Islet precursor cell (in vitro differentiated cells): Measurements from ENCODE around the gene TAF1A.

Source experiments
- DNase-seq: peaks from one replicate; pipeline ENCODE4 v3.0.0-alpha.2; 2018

The TAF1A gene

DNA sequence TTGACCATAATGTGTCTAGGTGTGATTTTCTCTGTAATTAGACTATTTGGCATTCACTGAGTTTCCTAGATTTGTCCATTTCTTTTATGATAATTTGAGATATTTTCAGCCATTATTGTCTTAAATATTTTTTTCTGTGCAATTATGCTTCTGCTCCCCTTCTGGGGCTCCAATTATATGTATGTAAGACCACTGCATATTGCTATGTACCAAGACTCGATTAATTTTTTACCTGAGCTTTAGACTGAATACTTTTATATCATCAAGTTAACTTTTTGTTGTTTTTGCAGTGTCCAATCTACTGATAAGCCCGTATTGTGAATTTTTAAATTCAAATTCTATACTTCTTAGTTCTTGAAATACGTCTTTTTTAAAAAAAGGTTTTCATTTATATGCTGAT lies 5.1 kb upstream of the TAF1A start:
- no peak for DNase-seq

DNA sequence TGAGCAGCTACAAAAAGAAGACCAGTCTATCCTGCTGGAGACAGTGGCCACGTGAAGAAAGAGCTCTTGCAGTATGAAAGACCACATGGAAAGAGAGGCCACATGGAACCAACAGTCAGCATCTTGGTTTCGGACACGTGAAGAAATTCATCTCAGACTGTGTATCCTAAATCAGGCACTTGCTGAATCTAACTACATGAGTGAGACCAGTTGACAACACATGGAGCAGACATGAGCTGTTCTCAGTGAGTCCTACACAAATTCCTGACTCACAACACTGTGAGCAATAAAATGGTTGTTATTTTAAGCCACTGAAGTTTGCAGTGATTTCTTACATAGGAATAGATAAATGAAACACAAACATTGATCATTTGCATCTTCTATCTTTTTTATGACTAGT lies 2.4 kb upstream of the TAF1A start:
- no peak for DNase-seq

DNA sequence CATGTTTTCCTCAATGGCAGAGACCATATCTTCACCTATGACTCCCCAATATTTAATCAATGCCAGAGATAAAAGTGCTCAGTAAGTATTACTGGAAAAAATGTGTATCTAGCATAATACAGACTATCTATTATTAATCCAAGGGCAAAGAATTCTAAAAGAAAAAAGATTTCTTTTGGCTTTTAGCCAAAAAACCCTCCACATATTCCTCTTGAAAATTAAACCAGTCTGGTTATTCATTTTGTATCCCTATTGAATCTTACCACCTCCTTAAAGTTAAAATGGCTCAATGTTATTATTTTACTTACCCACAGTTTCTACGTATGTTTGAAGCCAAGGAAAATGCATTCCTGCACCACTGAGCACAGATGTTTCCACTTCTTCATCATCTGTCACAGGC lies 1.6 kb downstream of the TAF1A start:
- no peak for DNase-seq

DNA sequence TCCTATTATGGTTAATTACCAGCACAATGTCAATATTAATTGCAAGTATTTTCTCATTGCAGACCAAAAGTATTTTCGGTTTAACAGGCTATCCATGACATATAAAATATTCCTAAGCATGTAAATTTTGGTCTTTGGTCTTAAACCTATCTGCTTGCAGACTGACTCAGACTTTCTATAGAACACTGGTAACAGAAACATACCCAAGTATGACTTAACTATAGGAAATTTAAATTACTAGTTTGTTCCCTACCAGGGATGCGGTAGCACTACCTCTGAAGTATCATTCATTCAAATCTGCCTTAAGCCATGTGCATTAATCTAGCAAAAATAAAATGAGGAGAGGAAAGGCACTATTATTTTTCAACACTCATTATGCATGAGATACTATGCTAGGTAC lies 2.9 kb downstream of the TAF1A start:
- DNase-seq, result no peak

DNA sequence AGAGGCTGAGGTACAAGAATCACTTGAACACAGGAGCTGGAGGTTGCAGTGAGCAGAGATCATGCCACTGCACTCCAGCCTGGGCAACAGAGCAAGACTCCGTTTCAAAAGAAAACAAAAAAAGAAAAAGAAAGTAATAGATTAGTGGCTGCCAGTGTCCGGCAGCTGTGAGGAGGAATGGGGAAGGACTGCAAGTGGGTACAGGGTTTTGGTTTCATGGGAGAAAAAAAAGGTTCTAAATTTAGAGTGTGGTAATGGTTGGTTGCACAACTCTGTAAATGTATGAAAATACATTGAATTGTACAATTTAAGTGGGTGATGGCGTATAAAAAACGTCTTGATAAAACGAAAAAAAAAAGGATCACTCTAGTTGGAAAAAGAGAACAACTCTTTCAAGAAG lies 6.7 kb downstream of the TAF1A start:
- no peak for DNase-seq

DNA sequence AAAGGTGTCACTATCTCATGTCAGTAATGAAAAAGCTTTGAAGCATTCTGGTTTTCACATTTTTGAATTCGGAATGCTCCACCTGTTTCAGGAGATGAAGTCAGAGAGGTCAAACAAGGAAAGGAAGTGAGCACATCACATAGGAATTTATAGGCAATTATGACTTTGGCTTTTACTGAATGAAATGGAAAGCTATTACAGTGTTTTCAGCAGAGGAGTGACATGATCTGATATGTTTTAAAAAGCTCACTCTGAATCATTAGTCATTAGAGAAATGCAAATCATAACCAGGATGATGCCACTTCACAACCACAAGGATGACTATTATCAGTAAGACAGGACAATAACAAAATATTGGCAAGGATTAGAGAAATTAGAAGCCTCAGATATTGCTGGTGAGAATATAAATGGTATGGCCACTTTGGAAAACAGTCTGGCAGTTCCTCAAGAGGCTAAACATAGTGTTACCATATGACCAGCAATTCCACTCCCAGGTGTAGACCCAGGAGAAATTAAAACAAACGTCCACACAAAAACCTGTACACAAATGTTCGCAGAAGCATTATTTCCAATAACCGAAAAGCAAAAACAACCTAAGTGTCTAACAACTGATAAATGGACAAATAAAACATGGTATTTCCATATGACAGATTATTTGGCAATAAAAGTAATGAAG lies 7.5 kb downstream of the TAF1A start:
- no peak for DNase-seq

DNA sequence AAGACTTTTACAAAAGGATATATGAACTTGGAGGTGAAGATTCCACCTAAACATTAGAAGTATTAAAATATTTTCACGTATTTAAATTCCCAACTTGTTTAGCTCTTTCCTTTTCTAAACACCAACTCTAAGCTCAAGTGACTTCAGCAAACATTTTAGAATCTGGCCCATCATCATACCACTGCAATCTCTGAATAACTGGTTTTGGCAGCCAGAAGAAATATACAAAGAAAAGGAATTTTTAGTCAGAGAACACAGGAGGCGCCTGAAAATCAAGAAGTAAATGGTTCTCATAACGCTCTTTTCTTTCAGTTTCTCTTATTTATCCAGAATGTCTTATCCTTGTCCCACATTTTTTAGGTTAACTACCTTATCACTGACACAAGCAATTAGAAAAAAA lies 10.4 kb downstream of the TAF1A start:
- DNase-seq, result no peak

DNA sequence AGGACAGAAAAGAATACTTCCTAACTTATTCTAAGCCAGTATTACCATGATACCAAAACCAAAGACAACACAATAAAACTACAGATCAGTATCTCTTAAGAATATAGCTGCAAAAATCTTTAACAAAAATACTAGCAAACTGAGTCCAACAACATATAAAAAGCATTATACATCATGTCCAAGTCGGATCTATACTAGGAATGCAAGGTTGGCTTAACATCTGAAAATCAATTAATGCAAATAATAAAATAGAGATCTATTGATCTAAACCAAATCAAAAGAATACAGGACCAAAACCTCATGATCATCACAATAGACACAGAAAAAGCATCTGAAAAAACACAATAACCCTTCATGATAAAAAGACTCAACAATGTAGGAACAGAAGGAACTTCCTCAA lies 18.9 kb downstream of the TAF1A start:
- no peak for DNase-seq

DNA sequence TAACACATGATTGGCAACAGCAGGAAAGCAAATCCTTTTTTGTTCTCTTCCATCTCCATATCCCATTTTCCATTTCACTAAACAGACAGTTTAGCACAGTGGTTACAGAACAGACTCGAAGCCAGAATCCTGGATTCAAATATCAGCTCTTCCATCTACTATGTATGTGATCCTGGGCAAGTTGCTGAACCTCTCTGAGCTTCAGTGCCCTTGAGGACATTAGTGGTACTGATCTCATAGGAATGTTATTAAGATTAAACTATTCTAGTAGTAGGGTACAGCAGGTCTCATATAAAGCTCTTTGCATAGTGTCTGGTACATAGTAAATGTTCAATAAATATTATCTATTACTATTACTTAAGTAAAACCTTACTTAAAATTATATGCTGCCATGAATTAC lies 28.1 kb downstream of the TAF1A start:
- no peak for DNase-seq

DNA sequence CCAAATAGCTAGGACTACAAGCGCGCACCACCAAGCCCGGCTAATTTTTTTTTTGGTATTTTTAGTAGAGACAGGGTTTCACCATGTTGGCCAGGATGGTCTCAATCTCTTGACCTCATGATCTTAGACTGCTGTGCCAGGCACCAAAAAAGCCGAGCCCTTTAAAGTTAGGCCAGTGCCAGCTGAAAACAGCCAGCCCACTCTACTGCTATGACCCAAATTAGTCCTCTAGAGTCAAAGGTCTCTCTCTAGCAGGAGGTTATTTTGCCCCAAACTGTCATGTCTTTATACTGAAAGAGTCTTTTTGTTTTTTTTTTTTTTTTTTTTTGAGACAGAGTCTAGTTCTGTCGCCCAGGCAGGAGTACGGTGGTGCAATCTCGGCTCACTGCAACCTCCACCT lies 32.2 kb downstream of the TAF1A start:
- no peak for DNase-seq

DNA sequence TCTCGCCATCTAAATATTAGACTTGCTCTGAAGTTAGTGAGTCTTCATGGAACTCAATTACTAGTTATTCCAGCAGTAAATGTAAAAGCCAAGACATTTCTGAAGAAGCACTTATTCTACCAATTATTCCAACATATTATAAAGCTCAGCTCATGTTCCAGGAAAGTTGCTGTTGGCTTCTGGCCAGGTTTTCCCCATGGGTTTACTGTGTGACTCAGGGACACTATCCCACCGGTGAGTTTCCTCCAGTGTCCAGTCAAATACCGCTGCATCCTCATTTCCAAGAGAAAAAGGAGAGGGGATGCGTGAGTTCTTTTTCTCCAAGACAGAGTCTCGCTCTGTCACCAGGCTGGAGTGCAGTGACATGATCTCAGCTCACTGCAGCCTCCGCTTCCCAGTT lies 32.6 kb downstream of the TAF1A start:
- DNase-seq, result no peak

DNA sequence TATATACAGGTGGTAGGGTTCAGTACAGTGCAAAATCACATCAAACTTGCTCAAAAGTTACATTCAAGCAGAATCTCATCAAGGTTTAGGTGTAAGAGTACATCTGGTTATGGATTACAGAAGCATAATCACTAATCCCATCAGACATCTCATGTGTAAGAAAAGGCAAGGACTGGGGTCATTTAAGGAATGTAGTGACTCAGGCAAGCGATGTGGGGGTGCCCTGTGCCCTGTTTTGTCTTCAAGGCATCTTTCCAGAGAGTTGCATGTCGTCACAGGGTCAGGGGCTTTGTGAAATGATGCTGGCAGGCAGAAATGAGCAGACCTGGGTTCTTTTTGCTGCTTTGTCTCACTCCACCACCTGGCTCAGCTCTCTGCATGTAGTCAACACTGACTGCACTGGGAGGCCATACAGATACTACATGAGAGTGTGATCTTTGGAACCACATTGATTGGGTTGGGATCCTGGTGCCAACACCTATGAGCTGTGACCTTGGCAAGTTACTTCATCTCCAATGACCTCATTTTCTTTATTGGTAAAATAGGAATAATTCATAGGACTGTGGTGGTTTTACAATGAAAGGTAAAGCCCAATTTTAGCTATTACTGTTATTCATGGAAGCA lies 33.6 kb downstream of the TAF1A start:
- no peak for DNase-seq

DNA sequence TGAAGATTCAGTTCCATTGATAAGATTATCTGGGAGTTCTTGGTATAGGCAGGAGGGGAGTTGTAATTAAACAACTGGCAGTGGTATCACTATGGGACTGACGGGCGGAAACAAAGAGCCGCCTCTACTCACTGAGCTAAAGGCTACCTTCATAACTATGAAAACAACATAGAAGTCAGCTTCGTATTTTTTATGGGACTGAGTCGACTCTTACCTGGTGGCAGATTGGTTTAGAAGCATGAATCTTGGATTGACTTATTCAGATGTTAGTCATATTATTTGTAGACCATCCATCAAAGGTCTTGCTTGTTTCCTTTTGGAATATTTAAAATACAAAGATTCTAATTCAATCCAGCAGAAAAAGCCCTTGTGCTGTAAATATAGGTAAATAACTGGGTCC lies 35.6 kb downstream of the TAF1A start:
- no peak for DNase-seq

DNA sequence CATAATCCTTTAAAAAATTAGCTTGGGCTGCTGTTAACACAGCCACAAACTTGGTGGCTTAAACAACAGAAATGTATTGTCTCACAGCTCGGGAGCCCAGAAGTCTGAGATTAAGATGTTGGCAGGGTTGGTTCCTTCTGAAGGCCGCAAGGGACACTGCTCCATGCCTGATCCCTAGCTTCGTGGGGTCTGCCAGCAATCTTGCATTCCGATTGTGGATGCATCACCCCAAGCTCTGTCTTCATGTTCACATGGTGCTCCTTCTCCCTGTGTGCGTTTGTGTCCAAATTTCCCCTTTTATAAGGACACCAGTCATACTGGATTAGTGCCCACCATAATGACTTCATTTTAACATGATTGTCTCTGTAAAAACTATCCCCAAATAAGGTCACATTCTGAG lies 36.9 kb downstream of the TAF1A start:
- DNase-seq, result no peak

DNA sequence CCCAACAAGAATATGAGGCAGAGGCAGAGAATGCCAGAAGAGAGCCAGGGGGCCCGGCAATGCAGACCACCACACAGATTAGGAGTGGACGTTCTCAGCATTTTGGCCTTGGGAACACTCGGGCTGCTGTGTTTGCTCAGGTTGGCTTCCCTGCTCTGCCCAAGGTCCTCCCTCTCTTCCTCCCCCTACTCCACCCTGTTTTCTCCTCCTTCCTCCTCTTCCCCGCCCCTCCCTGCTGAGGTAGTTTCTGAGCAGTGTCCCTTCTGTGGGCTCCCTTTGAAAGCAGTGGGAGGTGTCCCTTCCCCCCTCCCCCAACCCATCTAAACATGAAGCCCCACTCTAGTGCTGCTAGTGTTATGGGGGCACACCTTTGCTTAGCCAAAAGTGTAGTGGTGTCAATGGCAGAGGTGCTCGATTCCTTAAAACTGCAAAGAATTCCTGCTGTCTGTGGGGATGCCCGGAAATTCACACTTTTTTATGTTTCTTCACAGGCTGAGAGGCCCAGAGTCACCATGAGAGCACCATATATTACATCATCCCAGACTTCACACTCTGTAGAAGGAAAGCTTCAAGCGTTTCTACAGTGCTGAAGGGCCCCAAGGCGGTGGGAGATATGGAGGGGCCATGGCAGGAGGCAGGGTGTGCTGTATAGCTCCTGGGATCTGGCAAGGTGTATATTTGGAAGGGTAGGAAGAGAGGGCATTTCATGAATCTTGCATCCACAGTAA lies 41.6 kb downstream of the TAF1A start, which contains the start of gene HHIPL2:
Gene HHIPL2 (minus strand): TSS at position 161 of the 728 bp plus-strand sequence. CDS start 60 bp downstream, at position 101.
- peak; percentile 57 for DNase-seq

DNA sequence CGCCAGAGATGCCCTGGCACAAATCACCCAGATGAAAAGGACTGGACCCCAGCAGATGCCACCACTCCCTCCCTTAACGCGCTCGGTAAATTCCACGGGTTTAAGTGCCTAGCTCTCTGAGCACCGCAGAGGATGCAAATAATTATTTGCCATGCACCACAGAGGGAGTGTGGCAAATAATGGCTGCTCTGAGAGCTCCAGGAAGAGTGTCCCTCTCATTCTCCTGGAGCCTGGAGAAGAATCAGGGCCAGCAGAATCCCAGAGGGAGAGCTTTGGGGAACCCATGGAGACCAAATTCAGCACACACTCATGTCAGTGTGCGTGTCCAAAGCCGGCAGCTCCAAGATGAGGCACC lies 42.5 kb downstream of the TAF1A start:
- no peak for DNase-seq

DNA sequence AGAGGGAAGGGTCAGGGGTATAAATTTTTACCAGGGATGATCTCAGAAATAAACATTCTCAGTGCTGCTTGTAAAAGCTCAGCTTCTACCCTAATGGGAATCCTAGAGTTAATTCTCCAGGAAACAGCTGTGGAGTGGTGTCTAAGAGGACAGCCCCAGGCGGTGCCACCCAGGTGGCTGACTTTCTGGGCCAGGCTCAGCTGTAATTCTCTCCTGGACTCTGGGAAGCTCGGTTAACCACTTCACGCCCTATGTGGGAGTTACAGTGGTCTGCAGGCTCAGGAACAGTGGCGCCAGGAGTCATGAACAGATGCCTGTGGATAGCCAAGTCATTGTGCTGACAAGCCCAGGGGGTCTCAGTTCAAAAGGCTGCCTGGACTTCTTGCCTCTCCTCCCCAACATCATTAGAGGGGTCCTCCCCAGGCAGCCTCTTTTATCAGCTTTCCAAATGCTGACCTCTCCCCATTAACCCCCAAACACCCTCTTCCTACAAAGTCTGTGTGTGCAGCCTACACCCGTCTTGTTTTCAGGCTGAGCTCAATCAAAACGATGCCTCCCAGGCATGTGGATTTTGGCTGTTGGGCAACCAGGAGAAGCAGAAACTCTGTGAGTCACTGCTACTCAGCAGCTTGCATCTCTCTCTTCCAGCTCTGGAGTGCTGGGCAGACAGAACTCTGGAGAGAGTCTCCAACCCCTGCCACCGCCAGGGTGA lies 43.0 kb downstream of the TAF1A start:
- DNase-seq, result peak; percentile 94

DNA sequence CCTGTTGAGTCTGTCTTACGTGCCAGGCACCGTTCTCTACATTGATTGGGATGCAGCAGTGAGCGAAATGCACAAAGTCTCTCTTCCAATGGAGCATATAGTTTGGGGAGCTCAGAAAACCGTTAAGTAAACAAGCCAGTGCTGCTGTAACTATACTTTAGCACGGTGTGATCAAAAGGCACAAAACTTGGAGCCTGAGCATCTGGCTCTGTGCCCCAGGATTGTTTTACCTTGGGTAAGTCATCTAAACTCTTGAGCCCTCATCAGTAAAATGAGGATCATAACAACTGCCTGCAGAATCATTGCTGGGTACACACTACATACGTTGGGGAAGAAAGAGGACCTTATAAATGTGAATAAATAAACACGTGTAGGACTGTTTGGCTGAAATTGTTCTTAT lies 43.6 kb downstream of the TAF1A start:
- no peak for DNase-seq

DNA sequence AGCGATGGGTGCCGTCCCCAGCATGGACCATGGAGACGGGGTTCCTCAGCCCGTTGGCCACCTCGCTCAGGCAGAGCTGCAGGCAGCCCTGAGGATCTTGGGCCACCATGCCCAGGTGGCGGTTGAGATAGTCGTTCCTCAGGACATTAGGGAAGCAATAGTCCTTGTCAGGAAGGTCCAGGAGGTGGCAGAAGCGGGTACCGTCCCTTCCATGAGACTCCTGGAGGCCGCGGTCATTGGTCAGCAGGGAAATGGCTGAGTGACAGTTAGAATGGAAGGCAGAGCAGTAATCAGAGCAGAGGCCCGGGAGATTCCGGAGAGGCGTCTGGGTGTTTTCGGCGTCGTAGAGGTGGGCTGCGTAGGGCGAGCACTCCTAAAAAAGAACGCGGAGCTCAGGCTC lies 45.9 kb downstream of the TAF1A start:
- DNase-seq, result no peak

DNA sequence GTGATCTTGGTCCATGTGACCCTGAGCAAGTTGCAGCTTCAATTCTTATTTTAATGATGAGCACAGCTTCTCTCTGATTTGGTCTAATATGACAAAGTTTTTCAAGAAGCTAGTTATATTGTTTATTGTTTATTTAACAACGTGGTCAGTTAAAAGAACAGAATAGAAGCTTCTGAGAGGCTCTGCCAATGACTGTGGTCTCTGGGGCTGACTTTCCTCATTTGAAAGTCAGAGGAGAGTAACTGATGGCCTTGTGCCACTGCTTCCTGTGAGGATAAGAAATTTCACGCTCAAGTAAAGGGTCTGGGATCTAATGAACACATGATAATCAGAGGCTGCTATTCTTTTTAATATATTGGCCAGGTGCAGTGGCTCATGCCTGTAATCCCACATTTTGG lies 49.1 kb downstream of the TAF1A start:
- DNase-seq, result no peak

DNA sequence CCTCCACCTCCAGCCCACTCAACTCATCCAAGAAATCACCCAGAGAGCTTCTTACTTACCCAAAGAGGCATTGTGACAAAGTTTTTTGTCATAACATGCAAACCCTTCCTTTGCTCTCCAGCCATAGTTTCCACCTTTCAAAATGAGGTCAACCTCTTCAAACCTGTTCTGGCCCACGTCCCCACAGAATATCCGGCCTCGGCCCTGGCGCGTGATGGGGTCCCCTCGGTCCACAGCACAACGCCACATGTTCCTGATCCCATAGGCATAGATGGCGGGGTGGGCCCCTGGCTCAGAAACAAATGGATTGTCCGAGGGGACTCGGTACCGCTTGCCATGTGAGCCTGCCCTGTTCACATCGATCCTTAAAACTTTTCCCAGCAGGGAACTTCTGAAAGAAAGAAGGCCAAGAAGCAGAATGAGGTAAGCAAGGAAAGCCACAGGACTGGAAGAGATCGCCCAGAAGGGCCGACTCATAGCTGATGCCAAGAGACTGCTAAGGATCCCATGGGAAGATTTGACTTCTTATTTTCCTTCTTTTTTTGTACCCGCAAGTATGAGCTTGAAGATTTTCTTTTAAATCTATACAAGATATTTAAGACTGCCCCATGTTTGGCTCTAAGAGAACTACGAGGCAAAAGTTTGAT lies 49.7 kb downstream of the TAF1A start:
- DNase-seq, result no peak

DNA sequence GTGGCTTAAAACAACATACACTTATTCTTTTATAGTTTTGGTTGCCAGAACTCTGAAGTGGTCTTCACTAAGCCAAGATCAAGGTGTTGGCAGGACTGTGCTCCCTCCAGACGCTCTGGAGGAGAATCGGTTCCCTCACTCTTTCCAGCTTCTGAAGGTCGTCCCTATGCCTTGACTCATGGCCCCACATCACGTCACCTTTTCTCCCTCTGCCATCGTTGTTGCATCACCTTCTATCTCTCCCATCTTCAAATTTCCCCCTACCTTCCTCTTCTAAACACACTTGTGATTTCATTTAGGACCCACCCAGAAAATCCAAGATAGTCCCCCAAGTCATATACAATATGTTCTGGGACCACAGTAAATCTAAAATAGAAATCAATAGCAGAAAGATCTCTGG lies 54.3 kb downstream of the TAF1A start:
- DNase-seq, result no peak

DNA sequence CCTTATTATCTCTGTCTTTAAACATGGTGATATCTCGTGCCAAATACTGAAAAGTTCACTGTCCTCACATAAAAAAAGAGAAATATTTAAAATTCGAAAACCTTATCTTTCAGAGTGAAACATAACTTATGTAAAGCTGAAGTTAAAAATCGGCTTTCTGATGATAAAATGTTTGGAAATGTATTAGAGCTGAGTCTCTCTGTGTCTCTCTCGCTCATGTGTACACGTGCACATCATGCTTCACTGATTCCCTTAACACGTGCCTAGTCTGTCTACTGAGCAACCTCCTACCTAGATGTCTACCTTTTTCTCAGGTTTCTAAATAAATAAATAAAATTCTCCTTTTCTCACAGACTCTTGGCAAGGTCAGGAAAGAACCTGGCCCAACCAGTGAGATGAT lies 58.9 kb downstream of the TAF1A start:
- no peak for DNase-seq
